Measurements from ENCODE around the gene SHOC2. TPM values are rescaled to one million over a fixed set of nuclear protein-coding genes. Genes with fewer than 3 reads are reported as not detected.
"Not testable (repeated sequence)": the region's sequence is repeated elsewhere in the genome, so short reads cannot be mapped to it uniquely, and the experiment has no call there.

The SHOC2 gene
- total RNA-seq, 2 experiments from 2014 or later: 45.1 to 46.1 TPM

DNA sequence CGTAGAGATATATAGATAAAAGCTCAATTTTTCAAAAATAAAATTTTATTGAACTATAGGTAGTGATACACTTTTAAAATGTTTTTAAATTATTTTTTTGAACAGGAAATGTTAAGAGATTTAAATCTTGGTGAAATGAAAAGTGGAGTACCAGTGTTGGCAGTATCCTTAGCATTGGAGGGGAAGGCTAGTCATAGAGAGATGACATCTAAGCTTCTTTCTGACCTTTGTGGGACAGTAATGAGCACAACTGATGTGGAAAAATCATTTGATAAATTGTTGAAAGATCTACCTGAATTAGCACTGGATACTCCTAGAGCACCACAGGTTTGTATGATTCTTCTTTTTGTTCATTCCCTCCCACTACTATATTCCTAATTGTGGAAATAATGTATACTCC lies 31.8 kb upstream of the SHOC2 start:
- no peak overlapping the region for H3K4me3 Mint-ChIP-seq
- H3K36me3 Mint-ChIP-seq: peaks cover 41% of the 10 kb centered on the region
- no peaks in the 10 kb centered on the region for H3K9me3 Mint-ChIP-seq
- no peak for DNase-seq
- peaks cover 56% of the 10 kb centered on the region for H3K4me1 Mint-ChIP-seq
- no peaks in the 10 kb centered on the region for H3K27me3 Mint-ChIP-seq
- H3K27ac Mint-ChIP-seq: peak overlapping the region; percentile 76

- H3K4me1 Mint-ChIP-seq: peaks cover 47% of the 10 kb centered on the region
- no peaks in the 10 kb centered on the region for H3K27me3 Mint-ChIP-seq
- no peak overlapping the region for H3K27ac Mint-ChIP-seq
- no peak overlapping the region for H3K4me3 Mint-ChIP-seq
- H3K9me3 Mint-ChIP-seq: no peaks in the 10 kb centered on the region
- peaks cover 24% of the 10 kb centered on the region for H3K36me3 Mint-ChIP-seq
- no peak for DNase-seq
These were observed 26.7 kb upstream of the SHOC2 start for GRCh38 chr10:110892602-110893288.

- Mint-ChIP-seq H3K36me3 (peaks cover 26% of the 10 kb centered on the region), H3K27ac (no peak overlapping the region), H3K27me3 (no peaks in the 10 kb centered on the region), H3K9me3 (no peaks in the 10 kb centered on the region), H3K4me1 (peaks cover 50% of the 10 kb centered on the region), H3K4me3 (no peak overlapping the region)
- no peak for DNase-seq
These were observed 25.7 kb upstream of the SHOC2 start for GRCh38 chr10:110893559-110894179.

DNA sequence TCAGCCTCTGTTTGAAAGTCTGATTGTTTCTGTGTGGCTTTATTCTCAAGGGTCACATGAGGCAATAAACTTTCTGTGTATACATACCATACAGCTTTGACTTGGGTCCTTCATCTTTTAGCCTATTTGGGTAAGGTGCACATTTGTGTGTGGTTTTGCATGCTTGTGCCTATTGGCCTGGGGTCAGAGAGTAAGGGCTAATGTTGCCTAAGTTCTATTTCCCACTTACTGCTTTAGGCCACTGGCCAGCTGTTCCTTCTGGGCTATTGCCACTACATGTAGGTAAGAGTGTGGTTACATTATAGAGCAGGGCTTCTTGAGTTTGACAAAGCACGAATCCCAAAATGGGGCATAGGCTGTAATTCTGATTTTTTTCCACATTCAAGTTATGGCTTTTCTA lies 22.2 kb upstream of the SHOC2 start:
- Mint-ChIP-seq H3K27me3 (no peaks in the 10 kb centered on the region), H3K27ac (peak overlapping the region; percentile 56), H3K9me3 (no peaks in the 10 kb centered on the region), H3K4me3 (no peak overlapping the region), H3K4me1 (peaks cover 50% of the 10 kb centered on the region), H3K36me3 (peaks cover 37% of the 10 kb centered on the region)
- DNase-seq: no peak

- Mint-ChIP-seq H3K36me3 (peaks cover 48% of the 10 kb centered on the region), H3K27me3 (no peaks in the 10 kb centered on the region), H3K27ac (no peak overlapping the region), H3K4me3 (no peak overlapping the region), H3K4me1 (peaks cover 55% of the 10 kb centered on the region), H3K9me3 (no peaks in the 10 kb centered on the region)
- no peak for DNase-seq
These were observed 21.0 kb upstream of the SHOC2 start for GRCh38 chr10:110898391-110898790.

DNA sequence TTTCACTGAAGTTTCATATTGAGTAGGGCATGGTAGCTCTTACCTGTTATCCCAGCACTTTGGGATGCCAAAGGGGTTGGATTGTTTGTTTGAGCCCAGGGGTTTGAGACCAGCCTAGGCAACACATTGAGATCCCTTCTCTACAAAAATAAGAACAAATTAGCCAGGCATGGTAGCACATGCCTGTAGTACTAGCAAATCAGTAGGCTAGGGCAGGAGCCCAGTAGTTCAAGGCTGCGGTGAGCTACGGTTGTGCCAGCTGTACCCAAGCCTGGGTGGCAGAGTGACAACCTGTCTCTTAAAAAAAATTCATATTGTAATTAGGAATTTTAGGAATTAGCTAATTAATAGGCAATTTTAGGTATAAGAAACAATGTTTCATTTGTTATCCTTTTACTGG lies 18.4 kb upstream of the SHOC2 start:
- peak overlapping the region; percentile 87 for H3K27ac Mint-ChIP-seq

DNA sequence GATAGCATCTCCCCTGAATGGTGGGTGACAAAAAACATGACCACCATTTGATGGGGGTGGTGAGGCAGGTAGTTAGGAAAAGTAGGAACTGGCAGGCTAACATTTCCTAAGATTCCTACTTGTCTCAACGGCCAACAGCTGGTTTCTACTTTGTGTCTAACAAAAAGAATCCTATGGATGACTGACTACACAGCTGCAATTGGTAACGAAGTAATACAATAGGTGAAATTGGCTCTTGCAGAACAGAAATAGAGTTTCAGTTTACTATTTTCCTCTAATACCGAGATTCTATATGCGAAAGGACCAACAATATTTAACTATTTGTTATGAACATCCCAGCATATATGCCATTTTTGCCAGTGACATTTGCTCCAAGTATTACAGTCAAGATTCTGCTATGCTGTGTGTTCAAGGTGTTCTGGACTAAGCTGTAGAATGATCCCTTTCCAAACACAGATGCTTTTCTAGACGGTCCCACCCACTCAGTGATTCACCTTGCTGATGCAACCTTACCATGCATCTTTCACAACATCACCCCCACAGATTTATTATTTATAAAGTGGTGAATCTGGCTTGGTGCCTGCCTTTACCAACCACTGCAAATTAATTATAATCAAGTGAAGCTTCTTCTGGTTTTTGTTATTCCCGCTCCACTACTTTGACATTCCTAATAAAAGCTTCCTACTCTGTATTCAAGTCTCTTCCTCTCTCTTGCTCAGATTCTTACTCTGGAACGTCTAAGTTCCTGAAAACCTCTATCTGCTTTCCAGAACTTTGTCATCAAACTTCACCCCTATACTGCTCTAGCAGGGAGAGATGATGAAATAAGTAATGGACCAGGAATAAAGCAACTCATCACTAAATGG lies 17.2 kb upstream of the SHOC2 start:
- no peak overlapping the region for H3K4me3 Mint-ChIP-seq
- DNase-seq: peak; percentile 40
- H3K4me1 Mint-ChIP-seq: peaks cover 47% of the 10 kb centered on the region
- H3K9me3 Mint-ChIP-seq: no peaks in the 10 kb centered on the region
- H3K36me3 Mint-ChIP-seq: peaks cover 60% of the 10 kb centered on the region
- H3K27me3 Mint-ChIP-seq: no peaks in the 10 kb centered on the region
- peak overlapping the region; percentile 87 for H3K27ac Mint-ChIP-seq

More for the DNA sequence above, 18.4 kb upstream of the SHOC2 start:
- no peaks in the 10 kb centered on the region for H3K9me3 Mint-ChIP-seq
- peaks cover 55% of the 10 kb centered on the region for H3K4me1 Mint-ChIP-seq
- no peaks in the 10 kb centered on the region for H3K27me3 Mint-ChIP-seq
- DNase-seq: no peak
- no peak overlapping the region for H3K4me3 Mint-ChIP-seq
- peaks cover 59% of the 10 kb centered on the region for H3K36me3 Mint-ChIP-seq

DNA sequence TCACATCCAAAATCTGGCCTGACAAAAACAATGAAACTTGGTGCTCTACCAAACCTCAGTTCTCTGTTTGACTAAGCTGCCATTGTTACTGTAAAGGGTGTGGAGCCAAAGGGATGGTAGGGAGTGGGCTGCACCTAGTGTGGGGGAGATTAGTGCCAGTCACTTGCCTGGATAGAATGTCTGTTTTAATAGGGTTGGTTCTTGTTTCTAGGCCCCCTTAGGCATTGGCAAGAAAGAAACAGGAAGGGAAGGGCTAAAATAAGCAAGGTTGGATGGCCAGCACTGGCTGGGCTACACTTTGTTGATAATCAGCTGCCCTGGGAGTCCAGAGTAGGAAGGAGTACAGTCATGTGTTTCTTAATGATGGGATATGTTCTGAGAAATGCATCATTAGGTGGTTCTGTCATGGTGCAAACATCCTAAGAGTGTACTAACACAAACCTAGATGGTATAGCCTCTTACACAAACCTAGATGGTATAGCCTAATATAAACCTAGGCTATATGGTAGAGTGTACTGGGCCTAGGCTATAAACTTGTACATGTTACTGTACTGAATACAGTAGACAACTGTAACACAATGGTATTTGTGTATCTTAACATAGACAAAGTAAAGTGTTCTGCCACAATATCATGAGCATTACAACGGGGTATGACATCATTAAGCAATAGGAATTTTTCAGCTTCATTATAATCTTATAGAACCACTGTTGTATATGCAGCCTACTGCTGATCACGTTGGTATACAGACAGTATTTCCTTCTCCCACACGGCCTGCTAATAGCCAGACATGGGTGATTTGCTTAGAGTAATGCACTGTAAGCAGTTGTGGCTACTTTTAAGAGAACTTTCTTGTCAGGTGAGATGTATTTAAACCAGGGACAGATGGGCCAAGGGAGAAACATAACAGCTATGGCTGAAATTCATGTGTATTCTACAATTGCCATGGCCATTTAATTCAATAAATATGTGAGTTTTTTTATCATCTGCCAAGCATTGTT lies 15.8 kb upstream of the SHOC2 start:
- Mint-ChIP-seq H3K4me1 (peaks cover 43% of the 10 kb centered on the region), H3K36me3 (peaks cover 58% of the 10 kb centered on the region), H3K27ac (peak overlapping the region; percentile 87), H3K9me3 (no peaks in the 10 kb centered on the region), H3K27me3 (no peaks in the 10 kb centered on the region), H3K4me3 (no peak overlapping the region)
- DNase-seq: peak; percentile 32

DNA sequence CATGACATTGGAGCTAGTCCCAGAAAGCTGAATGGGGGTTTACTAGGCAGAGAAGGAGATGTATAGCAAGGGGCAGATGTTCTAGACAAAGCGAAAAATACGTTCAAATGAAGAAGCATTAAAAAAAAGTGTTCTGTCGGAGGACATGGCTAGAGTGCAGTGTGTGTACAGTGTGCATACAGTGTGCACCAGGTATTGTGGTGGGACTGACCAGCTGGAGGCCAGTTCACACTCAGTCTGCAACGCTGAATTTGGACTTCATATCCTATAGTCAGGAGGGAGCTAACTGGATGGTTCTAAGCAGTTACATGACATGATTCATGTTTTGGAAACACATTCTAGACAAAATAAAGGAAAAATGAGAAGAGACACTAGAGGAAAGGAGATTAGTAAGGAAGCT lies 9.3 kb upstream of the SHOC2 start:
- Mint-ChIP-seq H3K4me1 (peaks cover 14% of the 10 kb centered on the region), H3K27ac (no peak overlapping the region), H3K36me3 (peaks cover 19% of the 10 kb centered on the region), H3K4me3 (no peak overlapping the region), H3K27me3 (no peaks in the 10 kb centered on the region), H3K9me3 (no peaks in the 10 kb centered on the region)
- no peak for DNase-seq

- Mint-ChIP-seq H3K9me3 (no peaks in the 10 kb centered on the region), H3K27me3 (no peaks in the 10 kb centered on the region), H3K4me1 (peaks cover 18% of the 10 kb centered on the region), H3K4me3 (no peak overlapping the region), H3K27ac (no peak overlapping the region), H3K36me3 (peaks cover 14% of the 10 kb centered on the region)
- DNase-seq: no peak
These were observed 7.0 kb upstream of the SHOC2 start for GRCh38 chr10:110912374-110912773.

DNA sequence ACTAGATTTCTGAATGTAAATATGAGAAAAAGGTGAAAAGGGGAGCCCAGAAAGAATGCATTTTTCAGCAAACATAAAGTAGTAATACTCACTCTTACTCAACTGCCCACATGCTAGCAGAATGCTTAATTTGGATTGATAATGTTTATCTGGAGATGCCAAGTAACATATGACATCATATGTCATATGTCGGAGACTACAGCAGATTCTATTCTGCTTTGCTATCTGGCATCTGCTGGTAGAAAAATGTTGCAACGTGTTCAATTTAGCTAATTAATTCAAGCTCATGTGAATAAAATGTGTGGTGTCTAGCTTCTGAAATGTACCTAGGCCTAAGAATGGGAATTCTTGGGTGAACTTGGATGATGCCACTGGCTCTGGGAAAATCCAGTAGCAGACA lies 5.0 kb upstream of the SHOC2 start:
- DNase-seq: no peak
- Mint-ChIP-seq H3K4me1 (peaks cover 19% of the 10 kb centered on the region), H3K27me3 (no peaks in the 10 kb centered on the region), H3K36me3 (peaks cover 15% of the 10 kb centered on the region), H3K27ac (no peak overlapping the region), H3K4me3 (no peak overlapping the region), H3K9me3 (no peaks in the 10 kb centered on the region)

- peaks cover 15% of the 10 kb centered on the region for H3K36me3 Mint-ChIP-seq
- no peak overlapping the region for H3K27ac Mint-ChIP-seq
- H3K4me3 Mint-ChIP-seq: no peak overlapping the region
- H3K4me1 Mint-ChIP-seq: peaks cover 18% of the 10 kb centered on the region
- no peak for DNase-seq
- no peaks in the 10 kb centered on the region for H3K27me3 Mint-ChIP-seq
- H3K9me3 Mint-ChIP-seq: no peaks in the 10 kb centered on the region
These were observed 4.4 kb upstream of the SHOC2 start for GRCh38 chr10:110915035-110915434.

DNA sequence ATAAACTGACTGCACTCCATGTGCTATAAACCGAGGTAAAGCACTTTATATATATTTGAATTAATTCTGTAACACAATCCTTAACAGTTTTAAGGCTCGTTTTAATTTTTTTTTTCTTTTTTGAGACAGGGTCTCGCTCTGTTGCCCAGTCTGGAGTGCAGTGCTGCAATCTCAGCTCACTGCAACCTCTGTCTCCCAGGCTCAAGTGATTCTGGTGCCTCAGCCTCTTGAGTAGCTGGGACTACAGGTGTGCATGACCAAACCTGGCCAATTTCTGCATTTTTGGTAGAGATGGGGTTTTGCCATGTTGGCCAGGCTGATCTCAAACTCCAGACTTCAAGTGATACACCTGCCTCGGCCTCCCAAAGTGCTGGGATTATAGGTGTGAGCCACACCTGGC lies 3.8 kb upstream of the SHOC2 start:
- H3K27ac Mint-ChIP-seq, H3K9me3 Mint-ChIP-seq, H3K4me3 Mint-ChIP-seq, H3K36me3 Mint-ChIP-seq, DNase-seq, H3K27me3 Mint-ChIP-seq: not testable (repeated sequence)
- H3K4me1 Mint-ChIP-seq: peaks cover 15% of the 10 kb centered on the region

DNA sequence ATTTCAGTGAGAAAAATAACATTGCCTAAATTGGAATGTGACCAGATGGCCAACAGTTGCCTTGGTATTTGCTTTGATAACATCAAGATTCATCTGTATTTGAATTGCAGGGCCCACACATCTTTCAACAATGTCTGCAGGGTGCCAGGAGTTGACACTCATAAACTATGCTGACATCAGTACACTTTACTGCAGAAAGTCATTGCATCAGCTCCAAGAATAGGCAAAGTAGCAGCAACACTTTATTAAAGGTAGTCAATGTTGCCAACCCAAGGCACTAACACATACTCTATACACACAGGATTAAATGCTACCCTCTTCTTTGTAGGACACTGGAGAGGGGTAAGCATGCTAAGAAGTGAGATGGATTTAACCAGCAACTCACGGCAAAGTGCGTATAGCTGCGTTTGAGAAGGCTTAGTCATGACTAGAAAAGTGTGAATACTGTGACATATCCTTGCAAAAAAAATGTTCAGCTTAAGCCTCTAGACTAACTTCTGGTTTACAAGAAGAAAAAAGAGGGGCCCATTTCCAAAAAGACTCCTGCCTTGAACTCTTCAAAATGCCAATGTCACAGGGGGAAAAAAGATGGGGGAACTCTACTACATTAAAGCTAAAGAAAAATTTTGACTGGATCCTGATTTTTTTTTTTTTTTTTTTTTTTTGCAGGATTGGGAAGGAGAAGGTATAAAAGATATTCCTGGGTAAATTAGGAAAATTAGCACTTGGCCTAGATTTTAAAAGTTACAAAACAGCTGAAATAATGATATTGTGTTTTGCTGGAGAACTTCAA lies 2.7 kb upstream of the SHOC2 start:
- no peaks in the 10 kb centered on the region for H3K9me3 Mint-ChIP-seq
- peaks cover 7% of the 10 kb centered on the region for H3K36me3 Mint-ChIP-seq
- H3K4me1 Mint-ChIP-seq: peaks cover 18% of the 10 kb centered on the region
- H3K27me3 Mint-ChIP-seq: no peaks in the 10 kb centered on the region
- no peak for DNase-seq
- H3K4me3 Mint-ChIP-seq: peak overlapping the region; percentile 98
- peak overlapping the region; percentile 12 for H3K27ac Mint-ChIP-seq
